ENCODE data around the gene NAV1. TPM values are rescaled to one million over a fixed set of nuclear protein-coding genes. Genes with fewer than 3 reads are reported as not detected.
A peak's percentile ranks its signal among the peaks of the same experiment; 100 is the strongest.

Gene NAV1
- polyA plus RNA-seq, 2 of the 4 experiments (the other 2 are of a cell fraction), result 3.7 to 8.4 TPM

DNA sequence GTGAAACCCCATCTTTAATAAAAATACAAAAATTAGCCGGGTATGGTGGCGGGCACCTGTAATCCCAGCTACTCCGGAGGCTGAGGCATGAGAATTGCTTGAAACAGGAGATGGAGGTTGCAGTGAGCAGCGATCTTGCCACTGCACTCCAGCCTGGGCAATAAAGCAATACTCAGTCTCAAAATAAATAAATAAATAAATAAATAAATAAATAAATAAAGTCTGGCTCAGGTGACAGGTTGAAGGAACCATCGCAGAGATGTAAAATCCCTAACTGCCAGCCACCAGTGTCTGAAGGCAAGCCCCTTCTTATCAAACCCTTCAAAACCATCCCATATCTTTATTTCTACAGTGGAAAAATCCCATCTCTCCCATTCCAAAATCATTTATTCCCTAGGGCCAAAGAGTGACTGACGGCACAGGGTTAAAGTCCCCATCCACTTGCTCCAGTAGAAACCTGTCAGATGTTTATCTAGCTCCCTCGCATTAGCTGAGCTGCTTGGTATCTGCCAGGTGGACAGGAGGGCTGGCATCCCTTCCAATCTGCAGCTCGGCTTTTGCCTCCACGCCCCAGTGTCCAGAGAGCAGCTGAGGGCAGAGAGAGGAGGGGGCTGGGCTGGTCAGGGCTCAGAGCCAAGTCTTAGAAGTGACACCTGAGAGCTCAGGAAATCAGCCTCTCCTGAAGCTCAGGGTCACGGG is 37.0 kb upstream of the NAV1 start:
- peak overlapping the region; percentile 87 to 96; a peak in 5 of 6 replicates for H3K27ac ChIP-seq
- H3K9me3 ChIP-seq, result no peaks in the 10 kb centered on the region
- H3K4me2 ChIP-seq, result peak overlapping the region; percentile 85
- WGBS (ENCODE audit: missing lambda C conversion rate), result 67% methylated on average over 10 of the region's 10 CpGs
- no peak overlapping the region for H3K4me3 ChIP-seq
- ChIA-PET CTCF (interaction anchor here (0.7 to 49.4 kb wide), 7 partner anchors 11 to 291 kb away, joined by 3 to 1452 read pairs (median 5); partner anchors contain the start of genes CSRP1 and PHLDA3), POLR2A (interaction anchor here (0.8 to 2.7 kb wide), 4 partner anchors 11 to 33 kb away, joined by 3 to 21 read pairs (median 4); partner anchors contain the start of gene PHLDA3)
- TF ChIP-seq HOXB5 (CRISPR knock-in tag; IDR thresholded peaks at IDR 0.05) (0 out of 2 replicates have a peak, but pooled peaks have one; percentile 10), NPAS2 (CRISPR knock-in tag; IDR thresholded peaks at IDR 0.05; ENCODE audit: borderline replicate concordance) (no peak), ZC3H11A (IDR thresholded peaks at IDR 0.05) (peak; percentile 92), EHF (CRISPR knock-in tag; IDR thresholded peaks at IDR 0.05) (peak; percentile 56; the same call in 1 of the 2 replicates), ZNF302 (CRISPR knock-in tag; IDR thresholded peaks at IDR 0.05) (no peak)
- TF ChIP-seq, protein P1, sequence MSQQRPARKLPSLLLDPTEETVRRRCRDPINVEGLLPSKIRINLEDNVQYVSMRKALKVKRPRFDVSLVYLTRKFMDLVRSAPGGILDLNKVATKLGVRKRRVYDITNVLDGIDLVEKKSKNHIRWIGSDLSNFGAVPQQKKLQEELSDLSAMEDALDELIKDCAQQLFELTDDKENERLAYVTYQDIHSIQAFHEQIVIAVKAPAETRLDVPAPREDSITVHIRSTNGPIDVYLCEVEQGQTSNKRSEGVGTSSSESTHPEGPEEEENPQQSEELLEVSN (IDR thresholded peaks at IDR 0.05; ENCODE audit: borderline replicate concordance, low read depth), result no peak
- no peak for DNase-seq (ENCODE audit: low read depth in 1 of 2, low spot score in 1 of 2)
- no peak for FAIRE-seq
- peaks cover 70% of the 10 kb centered on the region for H3K4me1 ChIP-seq
- no peak for ATAC-seq

- no peak overlapping the region; the same call in 2 of the 3 replicates for H3K4me3 ChIP-seq
- DNase-seq (ENCODE audit: low read depth in 1 of 2, low spot score in 1 of 2) (no peak), ATAC-seq (no peak), FAIRE-seq (no peak)
- peak overlapping the region; percentile 85 for H3K4me2 ChIP-seq
- TF ChIP-seq PHF8 (IDR thresholded peaks at IDR 0.05; ENCODE audit: borderline replicate concordance, low read depth) (no peak), EP300 (IDR thresholded peaks at IDR 0.05) (no peak), MYC (IDR thresholded peaks at IDR 0.05; ENCODE audit: borderline replicate concordance, low read length) (no peak), CBX8 (IDR thresholded peaks at IDR 0.05) (no peak), HOXB5 (CRISPR knock-in tag; IDR thresholded peaks at IDR 0.05) (0 out of 2 replicates have a peak, but pooled peaks have one; percentile 2), MAZ (IDR thresholded peaks at IDR 0.05; ENCODE audit: borderline replicate concordance, low read depth, low read length) (no peak), REST (IDR thresholded peaks at IDR 0.05) (no peak), ESRRA (IDR thresholded peaks at IDR 0.05; ENCODE audit: borderline replicate concordance, low read length) (no peak)
- ChIA-PET POLR2A (interaction anchor here (0.6 to 2.7 kb wide), 6 partner anchors 11 to 67 kb away, joined by 3 to 21 read pairs (median 4); partner anchors contain the start of gene PHLDA3), CTCF (interaction anchor here (0.8 to 49.4 kb wide), 6 partner anchors 11 to 290 kb away, joined by 3 to 1452 read pairs (median 190); partner anchors contain the start of genes CSRP1 and PHLDA3)
- 80% methylated on average over 3 of the region's 3 CpGs for WGBS (ENCODE audit: missing lambda C conversion rate)
- H3K9me3 ChIP-seq, result no peaks in the 10 kb centered on the region
- peaks cover 72% of the 10 kb centered on the region for H3K4me1 ChIP-seq
- H3K27ac ChIP-seq, result peak overlapping the region; percentile 87 to 96
These were observed 36.4 kb upstream of the NAV1 start for GRCh38 chr1:201502511-201502857.

- POLR2A ChIA-PET, result interaction anchor here (0.5 to 2.7 kb wide), 8 partner anchors 9 to 311 kb away, joined by 3 to 21 read pairs (median 8); no protein-coding TSS in a partner anchor
- peaks cover 73% of the 10 kb centered on the region for H3K4me1 ChIP-seq
- H3K9me3 ChIP-seq, result no peaks in the 10 kb centered on the region
- CTCF ChIA-PET, result interaction anchor here (1.4 to 49.4 kb wide), 4 partner anchors 10 to 200 kb away, joined by 3 to 1452 read pairs (median 914); partner anchors contain the start of gene CSRP1
- DNase-seq (ENCODE audit: low read depth in 1 of 2, low spot score in 1 of 2), result peak; percentile 75 to 93
- H3K27ac ChIP-seq, result peak overlapping the region; percentile 87 to 96
- peak; percentile 62 to 74 for ATAC-seq
- H3K4me2 ChIP-seq, result peak overlapping the region; percentile 85
- H3K4me3 ChIP-seq, result peak overlapping the region; percentile 66
- FAIRE-seq, result no peak
- 2% methylated on average over 13 of the region's 13 CpGs for WGBS (ENCODE audit: missing lambda C conversion rate)
- TF ChIP-seq JUN (IDR thresholded peaks at IDR 0.05) (peak; percentile 52 to 84; a peak in 4 of 5 replicates), FOSL2 (IDR thresholded peaks at IDR 0.05) (0 out of 2 replicates have a peak, but pooled peaks have one; percentile 56), FOSL2 (CRISPR knock-in tag; IDR thresholded peaks at IDR 0.05) (peak; percentile 91), BHLHE40 (IDR thresholded peaks at IDR 0.05; ENCODE audit: low read depth, low read length) (no peak), JUNB (IDR thresholded peaks at IDR 0.05) (peak; percentile 68), POLR2AphosphoS2 (conservative IDR thresholded peaks at IDR 0.05; ENCODE audit: low read length) (peak; percentile 49; the same call in 1 of the 2 replicates), HOXB13 (CRISPR knock-in tag; IDR thresholded peaks at IDR 0.05; ENCODE audit: low read depth) (peak; percentile 82; the same call in 1 of the 2 replicates), RAD21 (conservative IDR thresholded peaks at IDR 0.05 in 1 of 2, IDR thresholded peaks at IDR 0.05 in 1 of 2) (peak in 1 of 2 experiments; percentile 24; a peak in 1 of 5 replicates), PBX3 (IDR thresholded peaks at IDR 0.05) (peak; percentile 65), TFCP2L1 (CRISPR knock-in tag; IDR thresholded peaks at IDR 0.05) (no peak), HDAC2 (IDR thresholded peaks at IDR 0.05) (no peak)
- TF ChIP-seq, protein P2, sequence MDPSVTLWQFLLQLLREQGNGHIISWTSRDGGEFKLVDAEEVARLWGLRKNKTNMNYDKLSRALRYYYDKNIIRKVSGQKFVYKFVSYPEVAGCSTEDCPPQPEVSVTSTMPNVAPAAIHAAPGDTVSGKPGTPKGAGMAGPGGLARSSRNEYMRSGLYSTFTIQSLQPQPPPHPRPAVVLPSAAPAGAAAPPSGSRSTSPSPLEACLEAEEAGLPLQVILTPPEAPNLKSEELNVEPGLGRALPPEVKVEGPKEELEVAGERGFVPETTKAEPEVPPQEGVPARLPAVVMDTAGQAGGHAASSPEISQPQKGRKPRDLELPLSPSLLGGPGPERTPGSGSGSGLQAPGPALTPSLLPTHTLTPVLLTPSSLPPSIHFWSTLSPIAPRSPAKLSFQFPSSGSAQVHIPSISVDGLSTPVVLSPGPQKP (IDR thresholded peaks at IDR 0.05; ENCODE audit: low read depth, low read length), result no peak
These were observed 35.3 kb upstream of the NAV1 start for GRCh38 chr1:201503397-201504176.
